Activated CD4-positive, alpha-beta T cell treated with anti-CD3 and anti-CD28 coated beads, Interleukin-2, amount 50 U/mL, for 48 hours (primary cell): ENCODE measurements around the gene MYT1.
A peak's percentile ranks its signal among the peaks of the same experiment; 100 is the strongest.
"Not testable (repeated sequence)": the region's sequence is repeated elsewhere in the genome, so short reads cannot be mapped to it uniquely, and the experiment has no call there.

Experiments
- DNase-seq, 2 experiments: peaks; one replicate each; pipeline ENCODE4 v3.0.0-alpha.2; 2020

MYT1 gene

DNA sequence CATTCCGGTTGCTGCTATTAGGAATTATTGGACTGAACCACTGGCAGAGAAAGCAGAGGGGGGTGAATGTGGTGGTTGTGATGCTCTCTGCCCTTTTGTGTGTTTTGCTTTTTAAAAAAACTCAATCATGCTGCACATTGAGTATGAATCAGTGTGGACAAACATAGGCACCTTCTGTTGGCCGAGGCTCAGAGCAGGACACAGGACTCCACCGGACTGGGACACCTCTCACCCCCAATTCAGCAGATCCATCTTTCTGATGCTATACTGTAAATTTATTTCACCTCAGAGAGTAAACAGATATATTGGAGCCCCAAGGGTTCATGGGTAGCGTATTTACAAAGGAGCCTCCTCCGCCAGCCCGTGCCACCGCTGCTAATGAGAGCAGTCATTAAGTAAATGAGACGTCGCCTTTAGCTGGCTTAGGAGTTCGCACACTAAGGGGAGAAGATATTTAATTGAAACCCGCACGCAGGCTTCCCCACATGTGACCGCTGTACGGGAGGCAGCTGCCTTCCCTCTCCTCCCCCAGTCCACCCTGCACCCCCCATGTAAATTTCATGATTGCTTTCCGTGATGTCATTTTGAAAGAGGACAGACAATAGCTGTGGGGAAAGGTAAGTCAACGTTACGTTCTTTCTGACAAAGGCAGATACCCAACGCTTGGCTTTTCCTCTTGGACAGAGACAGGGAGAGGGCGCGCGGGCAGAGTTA, at the start of gene MYT1:
MYT1 (plus strand) TSS at position 330 of the 714 bp plus-strand sequence. CDS start 34,410 bp downstream, outside the sequence.
- no peak for DNase-seq

GRCh38 chr20:64115171-64115911, 48.9 kb upstream of the MYT1 start:
- no peak for DNase-seq

- no peak for DNase-seq
Observed at GRCh38 chr20:64116016-64116415, 48.2 kb upstream of the MYT1 start.

DNA sequence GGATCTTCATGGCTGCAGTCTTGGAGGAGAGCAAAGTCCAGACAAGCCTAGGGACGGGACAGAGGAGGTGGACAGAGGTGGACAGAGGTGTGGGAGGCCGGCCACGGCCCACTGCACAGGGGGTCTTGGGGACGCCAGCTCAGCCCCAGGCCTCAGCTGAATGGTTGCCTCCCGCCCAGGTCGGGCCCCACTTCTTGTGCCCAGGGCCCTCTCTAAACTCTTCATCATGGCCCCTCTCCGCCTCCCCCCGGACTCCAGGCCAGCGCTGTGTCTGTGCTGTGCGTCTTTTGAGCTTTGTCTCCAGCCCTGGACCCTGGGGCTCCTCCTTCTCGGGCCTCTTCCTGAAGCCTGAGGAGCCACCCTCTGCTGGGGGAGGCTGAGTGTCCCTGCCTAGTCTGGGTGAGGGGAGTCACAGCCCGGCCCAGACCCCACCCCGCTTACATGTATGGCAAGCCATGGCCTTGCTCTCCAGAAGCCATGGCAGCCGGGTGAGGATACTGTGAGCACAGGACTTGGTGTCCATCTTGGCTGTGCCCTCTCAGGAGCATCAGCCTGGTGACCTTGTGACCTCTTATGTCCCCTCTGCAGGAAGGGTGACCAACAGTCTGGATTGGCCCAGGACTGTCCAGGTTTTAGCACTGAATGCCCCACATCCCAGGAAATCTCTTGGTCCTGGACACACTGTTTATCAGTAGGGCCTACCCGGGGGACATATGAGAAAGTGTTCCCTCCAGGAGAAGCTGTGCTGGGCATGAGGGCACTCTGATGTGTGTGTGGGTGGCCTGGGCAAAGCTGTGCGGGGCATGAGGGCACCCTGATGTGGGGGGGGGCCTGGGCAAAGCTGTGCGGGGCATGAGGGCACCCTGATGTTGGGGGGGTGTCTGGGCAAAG, 47.5 kb upstream of the MYT1 start:
- no peak for DNase-seq

DNA sequence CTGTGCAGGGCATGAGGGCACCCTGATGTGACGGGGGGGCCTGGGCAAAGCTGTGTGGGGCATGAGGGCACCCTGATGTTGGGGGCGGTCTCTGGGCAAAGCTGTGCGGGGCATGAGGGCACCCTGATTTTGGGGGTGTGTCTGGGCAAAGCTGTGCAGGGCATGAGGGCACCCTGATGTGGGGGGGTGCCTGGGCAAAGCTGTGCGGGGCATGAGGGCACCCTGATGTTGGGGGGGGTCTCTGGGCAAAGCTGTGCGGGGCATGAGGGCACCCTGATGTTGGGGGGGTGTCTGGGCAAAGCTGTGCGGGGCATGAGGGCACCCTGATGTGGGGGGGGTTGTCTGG, 46.8 kb upstream of the MYT1 start:
- not testable (repeated sequence) for DNase-seq

DNA sequence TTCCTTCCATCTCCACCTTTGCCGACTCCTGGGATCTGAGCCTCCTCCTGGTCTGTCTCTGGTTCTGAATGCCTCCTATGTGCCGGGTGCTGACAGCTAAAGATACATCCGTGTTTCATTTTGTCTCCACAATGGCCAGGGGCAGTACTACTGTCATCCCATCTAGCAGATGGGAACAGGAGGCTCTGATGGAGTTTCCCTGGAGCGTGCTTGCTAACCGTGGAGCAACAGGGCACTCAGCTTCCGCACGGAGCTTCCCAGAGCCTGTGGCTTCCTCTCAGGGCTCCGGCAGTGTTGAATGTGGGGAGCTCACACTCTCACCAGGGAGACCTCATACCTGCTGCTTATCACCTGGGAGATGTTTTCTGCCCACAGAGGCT, 45.0 kb upstream of the MYT1 start:
- no peak for DNase-seq

- DNase-seq: peak in 1 of 2 experiments; percentile 19
Observed at GRCh38 chr20:64119681-64120341, 44.4 kb upstream of the MYT1 start.

DNA sequence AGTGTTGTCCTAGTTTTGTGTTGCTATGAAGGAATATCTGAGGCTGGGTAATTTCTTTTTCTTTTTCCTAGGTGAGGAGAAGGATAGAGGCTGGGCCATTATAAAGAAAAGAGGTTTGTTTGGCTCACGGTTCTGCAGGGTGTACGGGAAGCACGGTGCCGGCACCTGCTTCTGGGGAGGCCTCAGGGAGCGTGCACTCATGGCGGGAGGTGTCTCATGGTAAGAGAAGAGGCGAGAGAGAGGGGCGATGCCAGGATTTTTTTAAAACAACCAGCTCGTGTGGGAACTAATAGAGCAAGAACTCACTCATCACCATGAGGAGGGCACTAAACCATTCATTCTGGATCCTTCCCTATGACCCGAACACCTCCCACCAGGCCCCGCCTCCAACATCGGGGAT, 42.7 kb upstream of the MYT1 start:
- DNase-seq: no peak

DNA sequence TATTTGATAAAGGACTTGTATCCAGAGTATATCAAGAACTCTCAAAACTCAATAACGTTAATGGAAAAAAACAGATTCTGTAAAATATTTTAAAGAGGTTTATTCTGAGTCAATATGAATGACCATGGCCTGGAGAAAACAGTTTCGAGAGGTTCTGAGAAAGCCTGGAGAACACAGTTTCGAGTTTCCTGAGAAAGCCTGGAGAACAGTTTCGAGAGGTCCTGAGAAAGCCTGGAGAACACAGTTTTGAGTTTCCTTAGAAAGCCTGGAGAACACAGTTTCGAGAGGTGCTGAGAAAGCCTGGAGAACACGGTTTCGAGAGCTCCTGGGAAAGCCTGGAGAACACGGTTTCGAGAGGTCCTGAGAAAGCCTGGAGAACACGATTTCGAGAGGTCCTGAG, 41.3 kb upstream of the MYT1 start:
- not testable (repeated sequence) for DNase-seq

DNA sequence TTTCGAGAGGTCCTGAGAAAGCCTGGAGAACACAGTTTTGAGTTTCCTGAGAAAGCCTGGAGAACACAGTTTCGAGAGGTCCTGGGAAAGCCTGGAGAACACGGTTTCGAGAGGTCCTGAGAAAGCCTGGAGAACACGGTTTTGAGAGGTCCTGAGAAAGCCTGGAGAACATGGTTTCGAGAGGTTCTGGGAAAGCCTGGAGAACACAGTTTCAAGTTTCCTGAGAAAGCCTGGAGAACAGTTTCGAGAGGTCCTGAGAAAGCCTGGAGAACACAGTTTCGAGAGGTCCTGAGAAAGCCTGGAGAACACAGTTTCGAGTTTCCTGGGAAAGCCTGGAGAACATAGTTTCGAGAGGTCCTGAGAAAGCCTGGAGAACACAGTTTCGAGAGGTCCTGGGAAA, 40.7 kb upstream of the MYT1 start:
- not testable (repeated sequence) for DNase-seq

GRCh38 chr20:64129146-64129782, 35.0 kb upstream of the MYT1 start:
- no peak for DNase-seq

DNA sequence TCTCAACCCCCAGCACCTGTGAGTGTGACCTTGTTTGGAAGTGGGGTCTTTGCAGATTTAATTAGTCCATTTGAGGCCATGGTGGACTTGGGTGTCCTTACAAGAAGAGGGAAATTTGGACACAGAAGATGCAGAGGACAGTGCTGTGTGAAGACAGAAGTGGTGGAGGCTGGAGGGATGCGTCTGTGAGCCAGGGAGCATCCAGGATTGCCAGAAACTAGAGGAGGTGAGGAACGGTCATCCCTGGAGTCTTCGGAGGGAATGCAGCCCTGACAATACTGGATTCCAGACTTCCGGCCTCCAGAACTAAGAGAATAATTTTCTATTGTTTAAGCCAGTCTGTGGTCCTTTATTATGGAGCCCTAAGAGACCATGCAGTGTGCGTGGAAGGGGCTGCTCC, 34.0 kb upstream of the MYT1 start:
- no peak for DNase-seq

GRCh38 chr20:64130876-64131275, 33.4 kb upstream of the MYT1 start:
- DNase-seq: no peak

DNA sequence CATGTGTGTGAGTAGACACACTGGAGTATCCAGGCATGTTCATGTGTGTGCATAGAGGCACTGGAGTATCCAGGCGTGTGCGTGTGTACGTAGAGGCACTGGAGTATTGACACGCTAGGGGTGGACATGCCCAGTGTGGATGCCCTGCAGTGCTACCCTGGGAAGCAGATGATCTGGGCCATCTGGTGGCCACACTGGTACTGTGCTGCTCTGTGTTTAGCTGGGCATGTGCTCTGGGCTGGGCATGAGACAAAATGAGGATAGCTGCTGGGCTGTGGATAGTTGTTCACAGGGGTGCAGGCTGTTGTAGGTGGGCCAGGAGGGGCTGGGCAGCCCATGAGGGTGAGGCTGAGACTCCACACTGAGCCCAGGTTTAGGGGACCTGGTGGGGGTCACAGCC, 32.8 kb upstream of the MYT1 start:
- no peak for DNase-seq

GRCh38 chr20:64133951-64134407, 30.3 kb upstream of the MYT1 start:
- DNase-seq: no peak

- DNase-seq: not testable (repeated sequence)
Observed at GRCh38 chr20:64134744-64135143, 29.5 kb upstream of the MYT1 start.

DNA sequence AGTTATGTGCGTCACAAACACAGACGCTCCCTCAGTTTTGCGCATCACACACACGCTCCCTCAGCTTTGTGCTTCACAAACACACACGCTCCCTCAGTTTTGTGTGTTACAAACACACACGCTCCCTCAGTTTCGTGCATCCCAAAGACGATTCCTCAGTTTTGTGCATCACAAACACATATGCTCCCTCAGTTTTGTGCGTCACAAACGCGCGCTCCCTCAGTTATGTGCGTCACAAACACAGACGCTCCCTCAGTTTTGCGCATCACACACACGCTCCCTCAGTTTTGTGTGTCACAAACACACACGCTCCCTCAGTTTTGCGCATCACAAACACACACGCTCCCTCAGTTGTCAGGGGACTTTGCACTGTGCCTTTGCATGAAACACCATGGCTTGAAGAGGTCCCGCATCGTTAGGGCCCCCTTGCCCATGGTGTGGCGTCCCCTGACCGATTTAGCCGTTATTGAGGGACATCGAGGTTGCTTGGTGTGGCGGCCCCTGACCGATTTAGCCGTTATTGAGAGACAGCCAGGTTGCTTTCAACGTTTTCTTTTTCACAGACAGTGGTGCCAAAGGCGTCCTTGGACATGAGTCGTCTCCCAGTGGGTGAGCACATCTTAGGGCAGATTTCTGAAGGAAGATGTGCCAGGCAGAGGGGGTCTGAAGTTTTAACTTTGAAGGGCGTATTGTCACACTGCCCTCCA, 28.1 kb upstream of the MYT1 start:
- DNase-seq: no peak

GRCh38 chr20:64137598-64138031, 26.6 kb upstream of the MYT1 start:
- no peak for DNase-seq

DNA sequence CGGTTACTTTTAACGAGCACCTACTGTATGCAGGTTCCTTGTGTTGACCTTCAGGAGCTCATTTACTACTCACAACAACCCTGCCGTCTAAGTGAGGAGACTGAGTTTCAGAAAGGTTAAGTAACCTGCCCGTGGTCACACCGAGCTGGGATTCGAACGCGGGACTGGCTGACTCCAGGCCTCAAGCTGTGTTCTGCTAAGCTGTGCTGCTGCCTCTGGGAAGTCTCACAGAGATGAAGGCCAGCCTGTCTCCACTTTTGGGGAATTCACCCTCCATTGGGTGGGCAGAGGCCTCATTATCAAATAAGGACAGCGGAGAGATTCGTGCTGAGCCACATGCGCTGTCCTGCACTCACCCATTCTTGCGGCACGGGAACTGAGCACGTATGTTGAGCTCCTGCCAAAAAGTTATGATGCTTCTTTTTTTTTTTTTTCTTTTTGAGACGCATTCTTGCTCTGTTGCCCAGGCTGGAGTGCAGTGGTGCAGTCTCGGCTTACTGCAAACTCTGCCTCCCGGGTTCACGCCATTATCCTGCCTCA, 25.9 kb upstream of the MYT1 start:
- no peak for DNase-seq

GRCh38 chr20:64139199-64140060, 24.8 kb upstream of the MYT1 start:
- no peak for DNase-seq
